SH-SY5Y (cell line): ENCODE data around the gene KLF9.

ENCODE experiments used
- GATA2 ChIP-seq: IDR thresholded peaks from 2 replicates; pipeline ENCODE4 v1.6.1; 2011; ENCODE audit warnings: mild to moderate bottlenecking, low read depth, low read length
- GATA3 ChIP-seq: IDR thresholded peaks from 2 replicates; pipeline ENCODE4 v1.6.1; 2011; ENCODE audit warnings: low read depth, mild to moderate bottlenecking, low read length, moderate library complexity

The KLF9 gene

GRCh38 chr9:70412832-70413463 is 1.5 kb downstream of the KLF9 start:
- TF ChIP-seq GATA3, result no peak
- TF ChIP-seq GATA2, result no peak

DNA sequence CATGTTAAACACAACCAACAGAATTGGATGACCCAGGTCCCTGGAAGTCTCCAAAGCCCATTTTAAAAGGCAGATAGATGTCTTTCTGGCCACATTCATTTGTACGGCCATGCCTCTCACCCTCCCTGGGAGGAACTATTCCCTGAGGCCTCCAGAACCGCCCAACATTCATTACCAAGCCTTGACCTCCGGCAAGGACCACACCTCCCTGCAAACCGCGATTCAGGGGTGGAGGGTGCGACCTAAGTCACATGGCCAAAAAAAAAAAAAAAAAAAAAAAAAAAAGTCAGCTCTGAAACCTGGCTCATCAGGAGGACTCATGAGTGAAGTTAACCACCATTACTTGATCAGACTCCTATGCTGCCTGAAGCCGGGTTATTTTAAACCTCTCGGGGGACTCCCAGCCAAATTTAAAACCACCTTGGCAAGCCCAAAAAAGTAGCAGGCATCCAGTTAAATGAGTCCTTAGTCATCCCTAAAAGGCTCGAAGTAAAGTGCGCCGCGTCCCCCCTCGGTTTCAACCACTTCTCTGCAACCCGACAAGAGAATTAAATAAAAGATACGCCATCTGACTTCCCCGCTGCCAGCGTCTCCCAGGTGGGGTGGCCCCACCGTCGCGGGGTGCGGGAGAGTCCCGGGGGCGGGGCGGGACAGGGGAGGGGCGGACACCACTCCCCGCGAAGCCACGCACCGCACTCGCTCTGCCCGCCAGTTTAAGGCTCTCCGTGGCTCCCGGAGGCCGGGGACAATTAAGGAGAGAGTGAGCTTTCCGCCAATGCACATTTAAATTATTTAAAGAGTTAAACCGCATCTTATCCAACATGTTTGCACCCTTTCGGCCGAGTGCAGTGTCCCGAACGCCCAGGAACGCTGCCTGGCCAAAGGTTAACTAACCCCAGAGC is 2.3 kb downstream of the KLF9 start:
- TF ChIP-seq GATA3, result no peak
- TF ChIP-seq GATA2, result no peak

- TF ChIP-seq GATA3 (no peak), GATA2 (no peak)
Observed at GRCh38 chr9:70411121-70411929, 3.1 kb downstream of the KLF9 start.

- TF ChIP-seq GATA3, result no peak
- TF ChIP-seq GATA2, result no peak
Observed at GRCh38 chr9:70410368-70410767, 4.1 kb downstream of the KLF9 start.

DNA sequence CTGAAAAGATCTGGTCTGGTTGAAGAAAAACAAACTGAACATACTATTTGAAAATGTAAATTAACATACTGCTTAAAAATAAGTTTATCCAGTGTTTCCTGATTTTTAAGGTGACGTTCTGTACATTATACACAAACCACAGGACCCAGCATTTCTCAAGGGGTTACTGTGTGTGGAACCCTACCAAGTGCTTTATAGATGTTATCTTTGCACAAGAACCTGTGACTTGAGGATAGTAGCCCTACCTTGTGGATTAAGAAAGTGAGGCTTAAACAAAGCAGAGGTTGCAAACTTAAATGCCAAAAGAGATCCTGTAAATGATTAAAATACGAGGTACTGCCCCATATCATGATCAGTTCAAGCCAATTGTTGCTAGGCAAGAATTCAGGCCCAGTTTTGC is 4.7 kb downstream of the KLF9 start:
- TF ChIP-seq GATA2 (no peak), GATA3 (peak; percentile 22; the same call in 1 of the 2 replicates)

DNA sequence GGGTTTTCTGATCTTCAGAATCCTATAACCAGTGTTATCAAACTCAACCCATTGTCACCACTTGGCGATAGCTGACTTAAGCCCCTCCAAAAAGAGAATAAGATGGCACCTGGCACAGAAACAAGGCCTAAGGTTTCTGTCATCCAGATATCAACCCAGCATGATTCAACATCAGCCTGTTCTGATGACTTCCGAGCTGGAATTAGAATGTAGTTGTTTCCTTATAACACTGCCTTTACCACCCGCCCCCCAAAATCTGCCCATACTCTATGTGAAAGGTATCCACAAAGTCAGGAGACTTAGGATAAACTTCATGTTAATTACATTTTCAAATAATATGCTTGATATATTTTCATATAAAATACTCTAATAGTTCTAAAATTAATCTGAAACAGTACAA is 5.2 kb downstream of the KLF9 start:
- TF ChIP-seq GATA3 (no peak), GATA2 (no peak)

DNA sequence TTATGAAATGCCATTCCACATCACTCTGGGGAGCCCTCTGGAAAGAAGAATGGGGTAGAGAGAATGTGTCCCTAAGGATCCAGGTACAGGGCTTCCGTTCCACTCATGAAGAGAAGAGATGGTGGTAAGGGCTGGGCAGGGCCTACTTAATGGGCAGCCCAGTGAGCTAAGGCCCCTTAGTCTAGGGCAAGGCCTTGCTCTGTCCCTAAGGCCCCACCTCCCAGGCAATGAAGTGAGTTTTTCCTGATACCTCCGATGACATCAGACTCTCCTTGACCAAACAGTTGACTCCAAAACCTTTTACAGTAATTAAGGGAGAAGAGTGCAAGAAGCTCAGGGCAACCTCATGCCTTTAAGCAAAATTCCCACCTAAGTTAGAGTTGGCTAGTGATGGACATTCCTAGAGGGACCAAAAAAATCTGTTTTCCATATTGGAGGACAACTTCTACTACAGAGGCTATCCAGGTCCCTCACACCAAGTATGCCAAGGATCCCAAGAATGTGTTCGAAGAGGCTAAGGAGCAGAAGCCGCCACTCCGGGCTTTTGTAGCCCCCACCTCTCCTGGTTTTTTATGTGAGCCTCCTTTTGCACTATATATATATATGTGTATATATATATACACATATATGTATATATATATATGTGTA is 5.9 kb downstream of the KLF9 start:
- no peak for TF ChIP-seq GATA3
- TF ChIP-seq GATA2, result no peak

DNA sequence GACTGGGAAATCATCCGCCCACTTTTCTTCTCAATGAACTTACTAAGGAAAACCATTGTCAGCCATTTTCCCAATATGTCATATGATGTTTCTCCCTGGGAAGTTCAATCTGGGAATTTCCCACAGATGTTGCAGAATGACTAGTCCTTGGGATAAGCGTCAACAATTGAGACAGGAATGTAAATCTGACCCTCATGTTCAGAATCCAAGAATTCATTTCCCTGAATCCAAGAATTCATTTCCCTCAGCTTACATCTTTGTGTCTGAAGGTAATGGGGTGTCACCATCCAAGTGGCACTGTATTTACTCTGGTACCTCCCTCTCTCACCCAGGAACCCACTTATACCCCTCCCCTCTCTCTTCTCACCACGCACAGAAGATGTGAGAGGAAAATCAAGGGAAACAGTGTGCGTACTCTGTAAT is 7.4 kb downstream of the KLF9 start:
- TF ChIP-seq GATA2 (no peak), GATA3 (no peak)

GRCh38 chr9:70406434-70406862 is 8.0 kb downstream of the KLF9 start:
- no peak for TF ChIP-seq GATA3

- TF ChIP-seq GATA2 (no peak), GATA3 (no peak)
Observed at GRCh38 chr9:70405808-70406433, 8.5 kb downstream of the KLF9 start.

DNA sequence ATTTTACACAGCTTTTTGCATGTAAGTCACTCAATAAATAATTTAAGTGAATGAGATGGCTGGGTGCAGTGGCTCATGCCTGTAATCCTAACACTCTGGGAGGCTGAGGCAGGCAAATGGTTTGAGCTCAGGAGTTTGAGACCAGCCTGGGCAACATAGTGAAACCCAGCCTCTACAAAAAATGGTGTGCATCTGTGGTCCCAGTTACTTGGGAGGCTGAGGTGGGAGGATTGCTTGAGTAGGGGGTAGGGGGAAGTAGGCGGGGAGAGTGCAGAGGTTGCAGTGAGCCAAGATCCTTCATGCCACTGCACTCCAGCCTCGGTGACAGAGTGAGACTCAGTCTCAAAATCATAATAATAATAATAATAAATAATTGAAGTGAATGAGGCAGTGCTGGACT is 10.2 kb downstream of the KLF9 start:
- TF ChIP-seq GATA2, result no peak
- no peak for TF ChIP-seq GATA3

- TF ChIP-seq GATA3, result no peak
Observed at GRCh38 chr9:70403618-70404025, 10.8 kb downstream of the KLF9 start.

GRCh38 chr9:70403166-70403565 is 11.3 kb downstream of the KLF9 start:
- TF ChIP-seq GATA3 (no peak), GATA2 (no peak)
